Right lobe of liver (tissue), 4 donors: ENCODE measurements around the gene SMC5.

Source experiments
- CTCF ChIP-seq, 4 donors: fragments of 200-600 bp in 3 of 4; fragments of 450-650 bp in 1 of 4; IDR thresholded peaks; one replicate each; pipeline versions ENCODE4 v1.5.1 to v1.8.0; 2016 to 2022; ENCODE audit warnings: antibody characterized with exemption in 4 of 4, mild to moderate bottlenecking in 2 of 4
- POLR2A ChIP-seq: fragments of 450-650 bp; IDR thresholded peaks from one replicate; pipeline ENCODE4 v1.6.1; 2017; ENCODE audit warnings: antibody characterized with exemption, mild to moderate bottlenecking
- donor health status: DM: no; HTN: no; CAD: no.
- donor health status: DM: no; HTN: no; CAD: no.
- donor health status: DM: no; HTN: yes; CAD: no.

GRCh38 chr9:70285981-70286598 is 27.3 kb downstream of the SMC5 start:
- TF ChIP-seq CTCF (IDR thresholded peaks at IDR 0.05) (no peak), POLR2A (no peak)
